ENCODE results near the gene PKNOX2. TPM values are rescaled to one million over a fixed set of nuclear protein-coding genes. Genes with fewer than 3 reads are reported as not detected.

PKNOX2 gene
- total and polyA plus RNA-seq, 2 of the 4 experiments (the other 2 are of a cell fraction): 0.72 to 2.3 TPM

- no peak for DNase-seq
- Histone ChIP-seq H3K27me3 (ENCODE audit: control insufficient read depth, insufficient read depth, low read length) (peaks cover 10% of the 10 kb centered on the region; the same call in 1 of the 2 replicates), H2BK15ac (ENCODE audit: low read depth, low read length) (no peak overlapping the region), H4K91ac (ENCODE audit: insufficient read depth, low read depth, low read length) (no peak overlapping the region), H3K4me2 (ENCODE audit: low read depth, low read length) (no peak overlapping the region), H2BK20ac (ENCODE audit: low read depth, low read length) (no peak overlapping the region), H3K14ac (replicated peaks; ENCODE audit: low read depth, low read length) (no peak overlapping the region), H3K27ac (ENCODE audit: insufficient read depth, low read length) (no peak overlapping the region), H3K79me1 (ENCODE audit: low read depth in 1 of 2, low read length in 2 of 2) (no peaks in the 10 kb centered on the region), H3K4me1 (ENCODE audit: control insufficient read depth, insufficient read depth, low read length) (peaks cover 2% of the 10 kb centered on the region; the same call in 1 of the 2 replicates), H3K18ac (ENCODE audit: low read depth, low read length) (no peak overlapping the region), H2AFZ (replicated peaks; ENCODE audit: low read length, poor library complexity) (no peak overlapping the region), H4K5ac (ENCODE audit: low read depth, low read length) (no peak overlapping the region), H3K4me3 (ENCODE audit: insufficient read depth, low read depth, low read length) (no peak overlapping the region), H3K9me1 (ENCODE audit: insufficient read depth, low read length) (0 out of 2 replicates have a peak, but pooled peaks cover 3% of the 10 kb centered on the region), H3K9me3 (ENCODE audit: control insufficient read depth, insufficient read depth, low read length) (no peaks in the 10 kb centered on the region), H3K36me3 (ENCODE audit: control insufficient read depth, insufficient read depth, low read length) (no peaks in the 10 kb centered on the region), H2BK120ac (ENCODE audit: low read depth, low read length) (no peak overlapping the region), H3K4ac (ENCODE audit: low read depth, low read length) (no peak overlapping the region), H4K20me1 (ENCODE audit: insufficient read depth, low read length) (no peaks in the 10 kb centered on the region), H3K56ac (ENCODE audit: extremely low read depth, insufficient read depth, low read length) (no peak overlapping the region), H4K8ac (ENCODE audit: low read depth in 2 of 2, low read length in 2 of 2) (no peak overlapping the region), H3K9ac (ENCODE audit: low read depth, low read length) (no peak overlapping the region), H2AK9ac (replicated peaks; ENCODE audit: low read depth, low read length, poor library complexity) (no peak overlapping the region), H2BK5ac (ENCODE audit: low read depth, low read length, poor library complexity, severe bottlenecking) (no peak overlapping the region), H2AK5ac (ENCODE audit: low read depth, low read length) (no peak overlapping the region), H3K23ac (ENCODE audit: low read depth, low read length) (no peak overlapping the region)
- in situ Hi-C loops (cut with MboI; ENCODE audit: low sequenced_read_pairs) (no loop called here), dilution Hi-C loops (cut with HindIII; ENCODE audit: low sequenced_read_pairs, unreplicated experiment) (no loop called here), intact Hi-C loops (cut with micrococcal nuclease) (no loop called here)
- no peak for TF ChIP-seq RCOR1 (IDR thresholded peaks at IDR 0.05; ENCODE audit: insufficient replicate concordance, low read length)
- TF ChIP-seq MXI1 (IDR thresholded peaks at IDR 0.05; ENCODE audit: borderline replicate concordance, low read depth, low read length): no peak
- no peak for TF ChIP-seq POLR2A (IDR thresholded peaks at IDR 0.05; ENCODE audit: low read depth, low read length)
- TF ChIP-seq USF2 (IDR thresholded peaks at IDR 0.05; ENCODE audit: low read depth, low read length): no peak
- TF ChIP-seq RAD21 (IDR thresholded peaks at IDR 0.05; ENCODE audit: low read length): no peak
- no peak for TF ChIP-seq CTCF (conservative IDR thresholded peaks at IDR 0.05; ENCODE audit: low read depth, low read length)
- no peak for TF ChIP-seq BHLHE40 (IDR thresholded peaks at IDR 0.05; ENCODE audit: low read depth, low read length)
- no peak for TF ChIP-seq FOS (IDR thresholded peaks at IDR 0.05; ENCODE audit: low read depth, low read length)
- TF ChIP-seq ELK1 (IDR thresholded peaks at IDR 0.05; ENCODE audit: borderline replicate concordance, low read depth, low read length): no peak
- no TSS peak for BruUV-seq (replicated peaks)
- POLR2A ChIA-PET (ENCODE audit: unreplicated experiment): interaction anchor here (0.6 kb wide), 1 partner anchor 183 kb away, joined by 4 read pairs; no protein-coding TSS in a partner anchor
- WGBS, 2 experiments (ENCODE audit: extremely low coverage in 2 of 2, insufficient read length in 1 of 2): no CpG with 5 or more reads among the region's 11 CpGs
- ATAC-seq (ENCODE audit: low read depth): no peak
- CTCF ChIA-PET: no interaction called here
Observed at GRCh38 chr11:125200441-125200840, 35.9 kb downstream of the PKNOX2 start.

Measured in IMR-90 (cell line).